GM12892 (cell line): ENCODE measurements around the gene GABRR1. TPM values are rescaled to one million over a fixed set of nuclear protein-coding genes. Genes with fewer than 3 reads are reported as not detected.

Source experiments
- DNase-seq: peaks from one replicate; pipeline ENCODE4 v3.0.0; 2011; ENCODE audit not compliant: insufficient read length
- FAIRE-seq: peaks from 2 replicates; lab custom pipeline; 2011; peaks lifted over from hg19 to GRCh38; lab: Jason Lieb, UNC
- POLR2A ChIP-seq: IDR thresholded peaks from 2 replicates; pipeline ENCODE4 v1.6.1; 2011; ENCODE audit warnings: low read depth, low read length, control low read depth
- POLR2AphosphoS5 ChIP-seq: IDR thresholded peaks from 2 replicates; pipeline ENCODE4 v1.6.1; 2011; ENCODE audit warnings: low read depth, low read length, control low read depth
- TAF1 ChIP-seq: IDR thresholded peaks from 2 replicates; pipeline ENCODE4 v1.6.1; 2011; ENCODE audit warnings: low read depth, mild to moderate bottlenecking, control low read depth, low read length, borderline replicate concordance
- polyA plus RNA-seq: library from polyadenylated mRNA; unstranded; fragments of >200 nt; gene quantifications from one replicate; pipeline ENCODE4 v1.2.1, GENCODE V29; 2012; ENCODE audit warnings: missing spikeins, inconsistent platforms; ENCODE audit not compliant: missing spikeins

The GABRR1 gene
- polyA plus RNA-seq: not detected

DNA sequence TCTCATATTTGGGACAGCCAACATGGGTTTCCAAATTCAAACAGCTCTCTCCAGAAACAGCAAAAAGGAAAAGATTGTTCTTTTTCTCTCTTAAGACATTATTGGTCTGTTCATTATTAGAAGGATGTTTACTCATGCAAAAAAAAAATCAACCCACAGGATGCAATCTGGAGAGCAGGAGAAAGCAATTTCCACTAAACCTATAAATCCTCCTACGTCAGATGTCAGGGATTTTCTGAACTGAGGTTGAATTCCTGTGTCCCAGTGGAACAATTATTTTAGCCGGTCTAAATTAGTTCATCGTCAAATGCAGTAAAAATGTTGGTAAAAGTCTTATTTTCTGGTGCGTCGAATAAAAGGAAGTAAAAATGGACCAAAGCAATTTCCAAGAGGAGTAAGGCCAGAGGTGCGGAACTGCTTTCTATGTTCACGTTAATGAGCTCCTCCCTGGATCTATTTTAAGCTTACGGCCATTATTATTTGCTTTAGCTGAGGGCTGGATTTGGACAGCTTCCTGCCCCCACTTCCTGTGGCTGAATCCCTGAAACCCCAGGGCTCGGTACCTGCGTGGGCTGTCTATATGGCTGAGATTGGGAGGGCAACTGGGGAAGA is at the start of gene GABRR1:
Gene GABRR1 (minus strand): TSS at position 60 of the 612 bp plus-strand sequence. CDS start 36 bp downstream, at position 24.
- TF ChIP-seq POLR2AphosphoS5 (no peak), POLR2A (no peak), TAF1 (no peak)
- FAIRE-seq: no peak
- DNase-seq: no peak

DNA sequence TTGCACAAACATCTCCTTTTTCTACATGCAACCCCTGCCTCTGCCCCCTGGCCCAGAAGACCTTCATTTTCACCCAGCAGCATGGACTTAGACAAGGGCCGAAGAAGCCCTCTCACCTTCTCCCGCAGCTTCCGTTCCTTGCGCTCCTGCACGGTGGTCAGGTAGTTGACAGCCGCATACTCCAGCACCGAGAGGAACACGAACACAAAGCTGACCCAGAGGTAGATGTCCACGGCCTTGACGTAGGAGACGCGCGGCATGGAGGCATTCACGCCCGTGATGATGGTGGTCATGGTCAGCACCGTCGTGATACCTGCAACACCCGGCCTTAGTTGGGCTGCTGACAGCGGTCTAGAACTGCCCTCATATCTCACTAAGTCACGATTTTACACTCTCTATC is 47.1 kb upstream of the GABRR1 start:
- FAIRE-seq (no peak), DNase-seq (no peak)
- TF ChIP-seq POLR2AphosphoS5 (no peak), POLR2A (no peak), TAF1 (no peak)

DNA sequence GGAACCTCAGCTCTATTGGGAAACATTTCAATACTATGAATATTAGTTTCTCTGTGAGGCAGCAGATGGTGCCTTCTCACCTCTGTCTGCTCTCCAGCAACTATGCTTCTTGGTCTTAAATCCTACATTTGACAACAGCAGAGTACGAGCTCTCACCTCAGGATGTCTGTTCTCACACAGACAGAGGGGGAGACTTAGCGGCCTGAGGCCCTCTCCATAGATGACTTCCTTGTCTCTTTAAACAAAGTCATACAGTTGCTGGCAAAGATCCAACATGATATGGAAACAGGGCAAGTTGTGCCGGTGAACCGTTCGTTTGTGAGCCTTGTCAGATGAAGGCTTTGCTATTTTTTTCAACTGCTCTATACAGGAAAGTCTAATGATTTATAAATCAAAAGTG is 43.7 kb upstream of the GABRR1 start:
- TF ChIP-seq TAF1: no peak
- no peak for TF ChIP-seq POLR2A
- TF ChIP-seq POLR2AphosphoS5: no peak
- DNase-seq: no peak
- no peak for FAIRE-seq

DNA sequence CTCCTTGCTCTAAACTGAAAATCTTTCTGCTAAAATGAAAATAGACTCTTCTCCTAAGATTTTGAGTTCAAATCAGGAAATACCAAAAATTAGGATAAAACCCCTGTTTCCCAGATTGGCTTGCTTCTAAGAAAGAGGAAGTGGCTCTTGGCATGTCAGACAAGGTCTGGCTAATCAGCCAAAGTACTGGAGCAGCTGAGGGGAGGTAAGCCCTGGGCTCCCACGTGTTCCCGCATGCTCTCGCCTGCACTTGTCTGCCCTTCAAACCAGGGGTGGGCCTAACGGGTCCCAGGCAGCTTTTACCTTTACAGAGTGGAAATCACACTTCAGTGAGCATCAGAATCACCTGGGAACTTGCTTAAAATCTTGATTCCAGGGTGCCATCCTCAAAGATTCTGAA is 43.2 kb upstream of the GABRR1 start:
- no peak for TF ChIP-seq POLR2A
- TF ChIP-seq POLR2AphosphoS5: no peak
- TF ChIP-seq TAF1: no peak
- FAIRE-seq (no peak), DNase-seq (no peak)

DNA sequence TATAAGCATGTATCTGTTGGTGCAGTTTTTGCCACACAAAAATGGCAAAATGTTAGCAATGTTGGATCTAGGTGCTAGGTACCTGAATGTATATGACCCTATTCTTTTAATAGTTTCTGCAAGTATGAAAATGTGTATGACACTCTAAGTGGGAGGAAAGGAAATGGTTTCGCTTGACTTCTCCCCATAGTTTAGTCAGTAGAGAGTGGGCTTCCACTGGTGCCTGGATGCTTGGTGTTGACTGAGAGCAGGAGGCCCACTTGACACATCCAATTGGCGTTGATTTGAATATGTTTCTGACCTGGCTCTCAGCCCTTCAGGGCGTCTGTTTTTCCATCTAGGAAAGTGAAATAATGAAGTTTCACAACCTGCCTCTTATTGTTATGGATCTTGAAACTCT is 41.8 kb upstream of the GABRR1 start:
- FAIRE-seq: peak; percentile 78
- DNase-seq: no peak
- TF ChIP-seq POLR2A: no peak
- TF ChIP-seq TAF1: no peak
- TF ChIP-seq POLR2AphosphoS5: no peak

DNA sequence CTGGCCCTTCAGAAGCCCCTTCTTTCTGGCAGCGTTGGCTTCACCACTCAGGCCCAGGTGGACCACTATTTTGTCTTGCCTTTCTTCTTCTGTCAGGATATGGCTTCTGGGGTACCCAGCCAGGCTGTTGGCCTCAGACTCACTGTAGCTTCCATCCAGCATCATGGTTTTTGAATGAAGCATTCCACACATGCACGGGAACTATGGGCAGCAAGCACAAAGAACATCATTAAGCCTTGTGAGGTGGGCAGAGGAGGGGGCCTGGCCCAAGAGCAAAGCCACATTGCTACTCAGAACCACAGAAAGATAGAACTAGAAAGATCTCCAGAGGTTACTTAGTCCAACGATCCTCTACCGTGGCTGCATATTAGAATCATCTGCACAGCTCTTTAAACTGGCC is 40.6 kb upstream of the GABRR1 start:
- DNase-seq (no peak), FAIRE-seq (no peak)
- TF ChIP-seq POLR2A (no peak), TAF1 (no peak), POLR2AphosphoS5 (no peak)

DNA sequence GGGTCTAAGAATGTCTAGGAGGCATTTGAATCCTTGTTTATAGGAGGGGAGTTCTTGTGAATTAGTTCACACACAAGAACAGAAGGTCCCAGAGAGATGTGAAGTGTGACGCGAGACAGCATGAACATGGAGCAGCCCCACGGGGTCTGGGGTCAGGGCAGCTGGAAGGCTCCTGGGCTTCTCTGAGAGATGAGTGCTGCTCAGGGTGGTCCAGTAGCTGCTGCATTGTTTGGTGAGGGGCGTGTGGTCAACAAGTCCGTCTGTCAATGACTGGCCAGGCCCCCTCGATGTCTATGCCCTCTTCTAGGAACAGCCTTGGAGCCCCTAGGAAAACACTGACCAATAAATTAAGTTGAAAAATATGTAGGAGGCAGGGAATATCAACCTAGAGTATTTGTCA is 40.2 kb upstream of the GABRR1 start:
- TF ChIP-seq POLR2A (no peak), TAF1 (no peak)
- FAIRE-seq (no peak), DNase-seq (no peak)

DNA sequence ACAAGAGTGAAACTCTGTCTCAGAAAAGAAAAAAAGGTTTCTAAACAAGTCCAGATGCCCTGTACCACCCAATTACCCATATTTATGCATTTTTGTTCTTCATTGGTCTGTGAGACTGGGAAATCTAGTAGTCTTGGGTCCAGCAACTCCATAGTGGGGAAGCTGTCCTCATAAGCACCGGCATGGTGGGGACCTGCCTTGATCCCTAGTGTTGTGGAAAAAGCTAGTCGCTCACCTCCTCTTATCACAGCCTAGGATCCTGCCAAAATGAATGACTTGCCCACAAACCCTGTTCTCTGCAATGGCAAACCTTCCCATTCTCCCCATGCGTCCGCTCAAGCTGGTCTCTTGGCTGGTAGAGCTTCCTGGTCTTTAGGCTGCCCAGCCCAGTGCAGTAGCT is 38.3 kb upstream of the GABRR1 start:
- TF ChIP-seq TAF1 (no peak), POLR2A (no peak), POLR2AphosphoS5 (no peak)
- FAIRE-seq (no peak), DNase-seq (no peak)

DNA sequence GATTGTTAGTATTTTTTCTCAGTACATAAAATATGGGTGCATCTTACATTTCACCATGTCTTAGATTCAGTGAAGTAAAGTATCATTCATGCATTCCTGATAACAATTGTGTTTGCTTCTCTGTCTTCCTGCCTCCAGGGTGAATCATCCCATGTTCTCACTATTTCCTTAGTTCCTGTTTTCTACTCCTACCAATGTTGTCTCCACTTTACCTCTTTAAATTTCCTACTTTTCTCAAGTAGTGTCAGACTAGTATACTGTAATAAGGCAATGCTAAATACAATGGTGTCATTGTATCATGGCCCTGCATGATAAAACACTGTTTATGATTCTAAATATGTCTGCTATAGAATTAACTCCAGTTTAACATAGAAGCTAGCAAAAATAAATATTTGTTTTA is 37.4 kb upstream of the GABRR1 start:
- TF ChIP-seq TAF1 (no peak), POLR2AphosphoS5 (no peak), POLR2A (no peak)
- FAIRE-seq (no peak), DNase-seq (no peak)

DNA sequence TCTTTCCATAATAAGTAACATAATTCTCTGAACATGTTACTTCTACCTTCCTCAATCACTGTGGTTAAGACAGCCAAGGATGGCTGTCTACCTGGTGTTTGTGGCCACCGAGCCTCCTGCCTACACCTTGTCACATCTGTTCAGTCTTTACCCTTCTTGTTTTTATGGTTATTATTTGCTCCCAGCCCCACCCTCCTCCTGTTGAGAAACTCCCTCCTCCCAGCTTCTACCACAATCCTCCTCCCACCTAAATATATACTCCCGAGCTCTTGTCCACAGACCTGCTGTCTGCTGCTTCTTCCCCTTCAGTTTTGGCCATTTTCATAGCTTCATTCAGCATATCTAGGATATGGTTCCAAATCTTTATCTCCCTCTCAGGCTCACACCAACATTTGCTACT is 35.7 kb upstream of the GABRR1 start:
- no peak for TF ChIP-seq POLR2A
- no peak for TF ChIP-seq TAF1
- TF ChIP-seq POLR2AphosphoS5: no peak
- no peak for FAIRE-seq
- no peak for DNase-seq

DNA sequence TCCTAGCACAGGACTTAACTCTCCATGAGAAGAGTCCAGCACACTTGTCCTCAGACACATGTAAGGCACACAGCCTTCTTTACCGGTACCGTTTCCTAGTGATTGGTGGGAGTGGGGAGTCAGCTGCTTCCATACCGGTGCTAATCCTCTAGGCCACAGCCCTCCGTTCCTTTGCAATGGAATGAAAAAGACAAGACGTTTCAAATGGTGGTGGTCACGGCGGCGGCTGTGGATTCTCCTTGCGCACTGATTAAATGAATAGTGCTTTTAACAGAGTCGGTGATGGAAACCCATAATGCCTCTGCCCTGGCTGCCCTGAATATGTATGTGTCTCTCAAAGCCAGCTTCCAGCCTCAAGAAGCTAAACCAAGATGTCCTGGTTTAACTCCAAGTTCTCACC is 34.8 kb upstream of the GABRR1 start:
- FAIRE-seq (no peak), DNase-seq (no peak)
- TF ChIP-seq POLR2AphosphoS5 (no peak), POLR2A (no peak), TAF1 (no peak)

DNA sequence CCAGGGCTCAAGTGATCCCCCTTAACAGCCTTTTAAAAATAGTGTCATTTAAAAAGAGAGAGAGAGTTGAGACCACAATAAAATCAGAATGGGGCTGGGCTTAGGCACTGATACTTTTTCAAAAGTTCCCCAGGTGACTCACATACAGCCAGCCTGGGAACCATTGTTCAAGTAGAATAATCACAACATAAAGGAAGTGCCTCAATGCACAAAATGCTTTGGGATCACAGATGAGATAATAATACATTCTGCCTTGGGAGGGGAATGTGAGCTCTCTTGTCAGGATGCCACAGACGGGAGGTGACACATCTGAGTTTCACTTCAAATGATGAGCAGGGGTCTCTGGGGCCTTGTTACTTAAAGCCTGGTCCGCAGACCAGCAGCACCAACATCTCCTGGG is 34.0 kb upstream of the GABRR1 start:
- DNase-seq (no peak), FAIRE-seq (no peak)
- TF ChIP-seq POLR2A: no peak
- TF ChIP-seq POLR2AphosphoS5: no peak
- no peak for TF ChIP-seq TAF1

DNA sequence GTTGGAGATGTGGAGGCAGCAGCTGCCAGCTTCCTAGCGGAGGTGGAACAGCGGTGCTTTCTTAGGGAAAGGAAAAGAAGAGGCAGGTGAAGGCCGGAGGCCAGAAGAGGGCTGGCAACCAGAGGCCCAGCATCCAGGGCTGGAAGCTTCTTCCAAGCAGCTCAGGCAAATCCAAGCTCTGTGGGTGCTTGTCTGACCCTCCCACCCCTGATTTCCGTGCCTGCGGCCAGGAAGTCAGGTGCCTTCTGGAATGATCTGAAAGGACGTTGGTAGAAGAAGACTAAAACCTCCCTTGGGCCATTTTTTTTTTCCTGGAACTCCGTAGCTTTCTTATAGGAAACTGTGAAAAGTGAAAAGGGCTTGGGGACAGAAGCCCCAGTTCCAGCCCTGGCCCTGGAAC is 33.1 kb upstream of the GABRR1 start:
- TF ChIP-seq POLR2A: no peak
- no peak for TF ChIP-seq TAF1
- no peak for TF ChIP-seq POLR2AphosphoS5
- FAIRE-seq (no peak), DNase-seq (no peak)
